Measurements from ENCODE around the gene OCA2.

DNA sequence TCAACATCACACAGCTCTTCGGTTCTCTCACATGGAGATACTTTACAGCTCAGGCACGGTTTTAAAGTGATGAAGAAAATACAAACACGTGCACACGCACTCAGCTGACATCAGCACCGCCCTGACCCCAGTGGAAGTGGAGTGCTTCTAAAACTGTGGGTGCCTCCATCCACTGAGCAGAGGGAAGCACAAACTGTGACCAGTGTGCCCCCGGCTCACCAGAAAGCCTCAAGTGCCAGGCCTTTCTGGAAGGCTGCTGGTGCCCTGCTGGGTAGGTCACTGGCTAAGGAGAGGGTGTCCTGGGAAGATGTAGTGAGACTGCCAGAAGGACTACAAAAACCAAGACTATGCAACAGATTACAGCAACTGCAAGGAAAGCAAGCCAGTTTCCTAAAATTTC is 78.5 kb downstream of the OCA2 start:
- no peak for TF ChIP-seq CTCF (optimal IDR thresholded peaks at IDR 0.05 in 1 of 3, IDR thresholded peaks at IDR 0.05 in 1 of 3, conservative IDR thresholded peaks at IDR 0.05 in 1 of 3; ENCODE audit: extremely low read depth in 1 of 3, insufficient read depth in 2 of 3, low read length in 3 of 3)
- TF ChIP-seq EZH2 (IDR thresholded peaks at IDR 0.05; ENCODE audit: low read length), result no peak
